Fibroblast of peridontal ligament (primary cell): ENCODE measurements around the gene OR5C1.
"Not testable (repeated sequence)": the region's sequence is repeated elsewhere in the genome, so short reads cannot be mapped to it uniquely, and the experiment has no call there.

Experiments
- DNase-seq: peaks from one replicate; pipeline ENCODE4 v3.0.0-alpha.2; 2010; ENCODE audit errors: extremely low read depth

Gene OR5C1

DNA sequence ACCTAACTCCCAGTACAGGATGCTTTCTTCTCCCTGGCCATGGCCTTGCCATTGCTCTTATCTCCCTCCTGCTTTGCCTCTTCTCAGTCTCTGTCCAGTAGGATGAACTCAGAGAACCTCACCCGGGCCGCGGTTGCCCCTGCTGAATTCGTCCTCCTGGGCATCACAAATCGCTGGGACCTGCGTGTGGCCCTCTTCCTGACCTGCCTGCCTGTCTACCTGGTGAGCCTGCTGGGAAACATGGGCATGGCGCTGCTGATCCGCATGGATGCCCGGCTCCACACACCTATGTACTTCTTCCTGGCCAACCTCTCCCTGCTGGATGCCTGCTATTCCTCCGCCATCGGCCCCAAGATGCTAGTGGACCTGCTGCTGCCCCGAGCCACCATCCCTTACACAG is at the start of gene OR5C1:
OR5C1 (plus strand) TSS at position 103 of the 400 bp plus-strand sequence; CDS start at position 103, 0 bp downstream.
- DNase-seq, result no peak

- no peak for DNase-seq
Measured at GRCh38 chr9:122742003-122742402, 46.7 kb upstream of the OR5C1 start, which contains the start of gene OR1L6. OR1L6 (plus strand) TSS chr9:122742303; CDS start chr9:122749848, 7,545 bp downstream.

- DNase-seq, result no peak
Measured at GRCh38 chr9:122754825-122755224, 33.9 kb upstream of the OR5C1 start.

DNA sequence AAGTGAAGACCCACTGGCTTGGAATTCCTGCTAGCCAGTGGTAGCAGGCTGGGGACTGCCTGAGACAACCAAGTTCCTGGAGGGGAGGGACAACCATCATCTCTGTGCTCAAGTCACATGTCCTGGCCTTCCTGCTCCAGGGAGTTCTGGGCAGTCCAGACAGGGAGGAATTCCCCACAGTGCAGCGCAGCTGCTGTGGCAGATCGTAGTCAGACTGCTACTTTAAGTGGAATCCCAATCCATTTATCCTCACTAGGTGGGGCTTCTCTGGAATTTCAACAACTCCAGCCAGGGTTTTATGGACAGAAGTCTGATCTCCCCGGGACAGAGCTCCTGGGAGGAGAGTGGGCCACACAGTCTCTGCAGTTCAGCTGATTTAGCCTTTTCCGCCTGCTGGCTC is 20.9 kb upstream of the OR5C1 start:
- DNase-seq, result no peak

- no peak for DNase-seq
Measured at GRCh38 chr9:122777052-122777451, 11.7 kb upstream of the OR5C1 start.

DNA sequence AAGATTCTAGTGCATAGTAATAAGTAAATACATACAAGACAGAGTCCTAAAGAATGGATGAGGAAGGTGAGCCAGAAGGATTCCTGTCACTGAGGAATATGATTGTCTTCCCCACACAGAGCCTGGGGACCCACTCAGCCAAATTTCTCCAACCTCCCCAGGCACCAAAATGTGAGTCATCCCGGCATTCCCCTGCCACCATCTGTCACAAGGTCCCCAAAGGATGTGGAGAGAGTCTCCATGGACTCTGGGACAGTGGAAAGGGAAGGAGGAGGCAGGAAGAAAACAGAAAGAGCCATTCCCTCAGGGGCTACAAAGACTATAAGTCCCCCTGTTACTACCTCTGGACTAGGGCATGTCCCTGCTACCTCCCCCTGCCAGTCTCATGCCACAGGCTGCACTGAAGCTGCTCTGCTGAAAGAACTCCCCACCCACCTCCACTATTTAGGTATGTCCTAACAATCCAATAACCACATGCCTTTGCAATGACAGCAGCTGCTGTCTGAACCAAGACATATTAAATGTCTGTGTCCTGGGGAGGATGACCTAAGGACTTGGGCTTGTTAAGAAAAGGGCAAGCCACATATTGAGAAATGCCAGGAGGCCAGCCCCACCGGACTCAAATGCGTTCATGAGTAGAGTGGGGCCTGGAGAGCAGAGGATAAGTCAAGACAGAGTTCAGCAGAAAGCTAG is 10.7 kb upstream of the OR5C1 start:
- peak; percentile 52 for DNase-seq

DNA sequence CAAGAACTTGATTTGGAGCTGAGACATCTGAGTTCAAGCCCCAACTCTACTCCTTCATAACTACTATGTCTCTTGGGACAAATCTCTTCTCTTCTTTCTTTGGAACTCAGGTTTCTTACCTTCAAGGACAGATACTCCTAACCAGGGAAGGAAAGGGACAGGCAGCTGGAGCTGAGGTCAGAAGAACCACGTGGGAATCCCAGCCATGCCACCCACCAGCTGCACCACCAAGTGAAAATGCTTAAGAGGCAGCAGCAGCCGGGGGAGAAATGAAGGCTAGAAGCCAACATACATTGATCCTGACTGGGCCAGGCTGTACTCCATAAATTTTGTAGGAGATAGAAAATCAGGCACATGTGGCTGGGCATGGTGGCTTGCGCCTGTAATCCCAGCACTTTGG is 9.6 kb upstream of the OR5C1 start:
- DNase-seq, result no peak

- no peak for DNase-seq
Measured at GRCh38 chr9:122780026-122780425, 8.7 kb upstream of the OR5C1 start.

GRCh38 chr9:122781671-122782070 is 7.1 kb upstream of the OR5C1 start:
- DNase-seq, result no peak

GRCh38 chr9:122785269-122785668 is 3.5 kb upstream of the OR5C1 start:
- DNase-seq, result no peak

- DNase-seq, result no peak
Measured at GRCh38 chr9:122786338-122786737, 2.4 kb upstream of the OR5C1 start.

- DNase-seq, result no peak
Measured at GRCh38 chr9:122789256-122790046, 718 bp downstream of the OR5C1 start.

DNA sequence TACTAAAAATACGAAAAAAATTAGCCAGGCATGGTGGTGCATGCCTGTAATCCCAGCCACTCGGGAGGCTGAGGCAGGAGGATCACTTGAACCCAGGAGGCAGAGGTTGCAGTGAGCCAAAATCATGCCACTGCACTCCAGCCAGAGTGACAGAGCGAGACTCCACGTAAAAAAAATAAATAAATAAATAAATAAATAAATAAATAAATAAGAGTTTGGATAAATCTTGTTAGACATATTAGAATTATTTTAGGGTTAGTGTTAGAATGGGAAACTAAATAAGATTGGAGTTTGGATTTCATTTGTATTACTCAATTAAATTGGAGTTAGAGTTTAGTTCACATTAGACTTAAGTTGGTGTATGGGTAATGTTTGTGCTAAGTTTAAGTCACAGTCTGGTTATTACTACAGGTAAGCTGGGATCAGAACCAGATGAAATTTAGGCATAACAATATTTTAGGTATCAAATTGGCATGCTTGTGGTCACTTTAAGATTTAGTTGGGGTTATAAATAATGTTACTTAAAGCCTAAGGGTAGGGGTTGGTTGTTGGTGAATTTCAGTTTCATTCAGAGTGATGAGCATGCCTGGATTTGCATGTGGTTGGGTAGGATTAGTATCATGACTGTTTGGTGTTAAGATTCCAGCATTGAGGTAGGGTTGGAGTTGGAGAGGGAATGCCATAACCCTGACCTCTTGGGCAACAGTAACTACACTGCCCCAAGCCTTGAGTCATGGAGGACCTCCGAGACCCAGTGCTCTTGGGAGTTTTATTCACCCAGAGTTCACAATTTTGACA is 3.3 kb downstream of the OR5C1 start:
- DNase-seq, result no peak

DNA sequence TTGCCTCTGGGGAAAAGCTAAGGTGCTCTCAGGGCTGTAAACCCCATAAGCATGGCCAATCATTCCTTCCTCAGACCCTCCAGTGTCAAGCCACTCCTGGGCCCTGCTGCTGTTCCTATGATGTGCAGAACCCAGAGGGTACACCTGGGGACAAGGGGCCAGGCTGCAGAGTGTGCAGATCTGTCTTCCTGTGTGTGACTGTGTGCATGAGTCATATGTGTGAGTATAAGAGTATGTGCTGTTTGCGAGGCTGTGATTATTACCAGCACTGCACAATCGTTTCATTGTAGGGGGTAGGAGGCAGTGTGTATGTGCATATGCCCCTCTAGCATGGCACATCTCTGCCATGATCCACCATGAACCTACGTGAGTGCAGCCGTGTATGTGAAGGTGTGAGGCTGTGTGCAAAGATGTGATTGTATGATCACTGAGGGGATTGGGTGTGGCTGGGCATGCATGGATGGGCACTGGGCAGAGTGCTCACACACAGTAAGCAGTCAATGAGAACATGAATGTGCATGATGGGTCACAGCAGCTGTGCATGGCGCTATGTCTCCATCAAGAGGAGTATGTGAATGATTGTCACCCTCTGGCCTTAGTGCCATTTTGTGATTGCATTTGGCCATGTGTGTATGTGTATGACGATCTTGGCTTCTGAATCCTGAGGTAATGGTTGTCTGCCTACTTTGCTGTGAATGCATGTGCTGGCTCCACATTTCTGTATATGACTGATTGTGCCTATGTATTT is 8.8 kb downstream of the OR5C1 start:
- no peak for DNase-seq

GRCh38 chr9:122800066-122801060 is 11.6 kb downstream of the OR5C1 start, which contains the start of gene OR1K1:
OR1K1 (plus strand) TSS chr9:122800123; CDS start chr9:122800123, 0 bp downstream.
- no peak for DNase-seq

DNA sequence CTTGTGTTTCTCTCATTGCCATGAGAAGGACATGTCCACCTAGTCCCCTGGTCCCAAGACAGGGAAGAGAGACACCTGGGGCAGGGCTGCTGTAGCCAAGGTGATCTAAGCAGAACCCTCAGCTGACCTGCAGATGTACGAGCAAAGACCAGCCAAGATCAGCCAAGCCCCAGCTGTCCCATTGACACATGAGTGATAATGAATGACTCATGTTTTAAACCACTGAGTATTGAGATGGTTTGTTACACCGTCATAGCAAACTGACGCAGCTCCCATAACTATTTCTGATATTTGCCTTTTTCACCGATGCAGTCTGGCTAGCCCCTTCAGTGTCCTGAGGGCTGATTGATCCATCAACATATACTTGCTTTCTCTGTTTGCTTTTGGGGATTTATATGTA is 17.9 kb downstream of the OR5C1 start:
- DNase-seq, result no peak

DNA sequence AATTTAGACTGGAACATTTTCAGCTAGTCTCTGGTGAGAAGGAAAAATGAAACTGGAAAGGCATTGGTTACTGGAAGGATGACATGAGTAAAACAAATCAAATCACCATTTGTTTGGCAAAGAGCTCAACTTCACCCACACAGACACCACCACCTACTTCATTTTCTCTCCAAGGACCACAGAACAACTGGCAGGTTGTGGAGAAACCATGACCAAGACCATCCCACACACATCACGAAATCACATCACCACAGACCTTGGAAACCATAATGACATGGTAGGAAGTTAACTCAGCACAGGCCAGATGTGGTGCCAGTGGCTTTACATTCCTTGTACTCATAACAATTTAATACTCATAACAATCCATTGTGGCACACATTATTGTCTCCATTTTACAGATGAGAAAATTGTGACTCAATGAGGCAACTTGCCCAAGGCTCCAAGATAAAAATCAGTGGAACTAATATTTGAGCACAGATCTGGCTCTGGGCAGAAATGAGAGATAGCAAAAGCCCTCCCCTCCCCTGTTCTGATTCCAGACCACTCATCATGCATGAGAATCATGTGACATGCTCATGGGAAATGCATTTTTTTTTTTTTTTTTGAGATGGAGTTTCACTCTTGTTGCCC is 18.7 kb downstream of the OR5C1 start:
- DNase-seq, result peak; percentile 67

GRCh38 chr9:122808141-122808540 is 19.4 kb downstream of the OR5C1 start:
- no peak for DNase-seq

DNA sequence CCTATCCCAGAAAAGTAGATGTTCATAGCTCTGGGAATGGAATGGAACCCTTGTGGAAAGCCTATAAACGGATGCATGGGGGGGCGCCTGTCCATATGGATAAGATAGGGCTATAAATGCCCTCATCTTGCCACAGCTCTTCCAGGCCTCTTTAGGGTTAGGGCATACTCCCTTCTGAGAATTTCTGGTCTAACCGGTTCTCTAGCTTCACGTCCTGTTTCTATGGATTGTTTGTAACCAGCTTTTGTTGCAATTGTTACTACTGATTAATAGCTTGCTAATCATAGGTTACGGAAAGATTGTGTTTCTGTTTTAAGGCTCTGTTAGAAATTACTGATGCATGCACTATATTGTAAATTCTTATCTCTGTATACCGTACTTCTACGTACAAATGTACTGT is 20.5 kb downstream of the OR5C1 start:
- DNase-seq, result not testable (repeated sequence)
